ENCODE data around the gene PLXNA2.

The PLXNA2 gene

DNA sequence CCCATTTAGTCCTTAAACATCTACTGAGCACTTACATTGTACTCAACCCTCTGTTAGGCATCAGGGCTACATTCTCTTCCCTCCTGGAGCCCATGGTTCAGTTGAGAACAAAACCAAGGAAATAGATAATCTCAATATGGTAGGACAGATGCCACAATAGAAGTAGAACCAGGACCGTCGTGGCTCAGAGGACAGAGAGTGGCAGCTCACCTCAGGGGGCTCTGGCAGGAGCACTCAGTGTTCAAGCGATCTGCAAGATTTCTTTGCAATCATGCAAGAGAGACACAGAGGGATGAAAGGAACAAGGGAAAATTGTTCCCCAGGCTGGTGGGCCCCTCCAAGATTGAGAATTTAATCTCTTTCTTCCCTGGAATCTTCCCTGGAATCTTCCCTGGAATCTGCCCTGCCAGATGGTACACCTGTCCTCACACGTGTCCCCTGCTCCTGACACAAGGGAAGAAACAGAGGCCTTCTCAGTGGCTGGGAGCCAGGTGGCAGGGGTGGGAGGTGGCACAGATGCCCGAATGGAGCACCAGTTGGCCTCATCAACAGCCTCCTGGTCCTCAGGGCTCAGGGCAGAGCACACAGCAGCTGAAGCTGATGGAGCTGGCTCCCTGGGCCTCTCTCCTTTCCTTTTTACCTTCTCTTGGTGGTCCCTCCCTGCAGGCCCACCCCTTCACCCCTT, 135.4 kb downstream of the PLXNA2 start:
- Histone ChIP-seq H3K27ac (ENCODE audit: low read length) (no peak overlapping the region), H4K20me1 (ENCODE audit: insufficient read depth, low read length) (no peaks in the 10 kb centered on the region), H3K27me3 (ENCODE audit: low read depth, low read length) (no peaks in the 10 kb centered on the region), H2AFZ (ENCODE audit: low read depth, low read length) (no peak overlapping the region), H3K9ac (ENCODE audit: low read length) (no peak overlapping the region), H3K36me3 (replicated peaks; ENCODE audit: low read depth, low read length) (peaks cover 2% of the 10 kb centered on the region), H3K4me2 (ENCODE audit: low read length) (no peak overlapping the region), H3K4me3 (ENCODE audit: low read length) (no peak overlapping the region), H3K4me1 (ENCODE audit: low read length) (no peaks in the 10 kb centered on the region), H3K79me2 (ENCODE audit: low read length) (no peaks in the 10 kb centered on the region), H3K9me3 (ENCODE audit: insufficient read depth, low read length) (no peaks in the 10 kb centered on the region)
- TF ChIP-seq, protein P1, sequence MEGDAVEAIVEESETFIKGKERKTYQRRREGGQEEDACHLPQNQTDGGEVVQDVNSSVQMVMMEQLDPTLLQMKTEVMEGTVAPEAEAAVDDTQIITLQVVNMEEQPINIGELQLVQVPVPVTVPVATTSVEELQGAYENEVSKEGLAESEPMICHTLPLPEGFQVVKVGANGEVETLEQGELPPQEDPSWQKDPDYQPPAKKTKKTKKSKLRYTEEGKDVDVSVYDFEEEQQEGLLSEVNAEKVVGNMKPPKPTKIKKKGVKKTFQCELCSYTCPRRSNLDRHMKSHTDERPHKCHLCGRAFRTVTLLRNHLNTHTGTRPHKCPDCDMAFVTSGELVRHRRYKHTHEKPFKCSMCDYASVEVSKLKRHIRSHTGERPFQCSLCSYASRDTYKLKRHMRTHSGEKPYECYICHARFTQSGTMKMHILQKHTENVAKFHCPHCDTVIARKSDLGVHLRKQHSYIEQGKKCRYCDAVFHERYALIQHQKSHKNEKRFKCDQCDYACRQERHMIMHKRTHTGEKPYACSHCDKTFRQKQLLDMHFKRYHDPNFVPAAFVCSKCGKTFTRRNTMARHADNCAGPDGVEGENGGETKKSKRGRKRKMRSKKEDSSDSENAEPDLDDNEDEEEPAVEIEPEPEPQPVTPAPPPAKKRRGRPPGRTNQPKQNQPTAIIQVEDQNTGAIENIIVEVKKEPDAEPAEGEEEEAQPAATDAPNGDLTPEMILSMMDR (IDR thresholded peaks at IDR 0.05; ENCODE audit: low read depth, low read length): no peak
- TF ChIP-seq EZH2phosphoT487 (IDR thresholded peaks at IDR 0.05; ENCODE audit: low read depth): no peak

DNA sequence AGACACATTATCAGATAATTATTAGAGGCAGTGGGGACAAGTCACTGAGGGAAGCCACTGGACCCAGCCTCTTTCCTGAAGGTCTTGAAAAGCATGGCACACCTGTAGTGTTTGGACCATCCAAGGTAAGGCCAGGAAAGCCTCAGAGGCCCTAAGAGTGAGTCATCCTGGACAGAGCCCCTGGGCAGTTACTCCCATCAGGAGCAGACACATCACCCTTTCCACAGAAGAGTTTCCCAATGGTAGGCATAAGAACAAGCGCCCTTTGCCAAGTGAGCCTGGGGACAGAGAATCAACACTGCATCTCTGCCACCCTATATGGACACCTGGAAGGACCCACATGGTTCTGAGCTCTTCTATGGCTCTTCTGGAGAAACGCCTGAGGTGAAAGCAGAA, 136.0 kb downstream of the PLXNA2 start:
- Histone ChIP-seq H3K27me3 (ENCODE audit: low read depth, low read length) (no peaks in the 10 kb centered on the region), H4K20me1 (ENCODE audit: insufficient read depth, low read length) (no peaks in the 10 kb centered on the region), H3K9ac (ENCODE audit: low read length) (no peak overlapping the region), H3K79me2 (ENCODE audit: low read length) (no peaks in the 10 kb centered on the region), H3K27ac (ENCODE audit: low read length) (no peak overlapping the region), H3K4me1 (ENCODE audit: low read length) (no peaks in the 10 kb centered on the region), H3K9me3 (ENCODE audit: insufficient read depth, low read length) (no peaks in the 10 kb centered on the region), H3K4me3 (ENCODE audit: low read length) (no peak overlapping the region), H2AFZ (ENCODE audit: low read depth, low read length) (no peak overlapping the region), H3K4me2 (ENCODE audit: low read length) (no peak overlapping the region), H3K36me3 (replicated peaks; ENCODE audit: low read depth, low read length) (peaks cover 2% of the 10 kb centered on the region)
- no peak for TF ChIP-seq EZH2phosphoT487 (IDR thresholded peaks at IDR 0.05; ENCODE audit: low read depth)
- TF ChIP-seq, protein P1 (IDR thresholded peaks at IDR 0.05; ENCODE audit: low read depth, low read length): no peak

DNA sequence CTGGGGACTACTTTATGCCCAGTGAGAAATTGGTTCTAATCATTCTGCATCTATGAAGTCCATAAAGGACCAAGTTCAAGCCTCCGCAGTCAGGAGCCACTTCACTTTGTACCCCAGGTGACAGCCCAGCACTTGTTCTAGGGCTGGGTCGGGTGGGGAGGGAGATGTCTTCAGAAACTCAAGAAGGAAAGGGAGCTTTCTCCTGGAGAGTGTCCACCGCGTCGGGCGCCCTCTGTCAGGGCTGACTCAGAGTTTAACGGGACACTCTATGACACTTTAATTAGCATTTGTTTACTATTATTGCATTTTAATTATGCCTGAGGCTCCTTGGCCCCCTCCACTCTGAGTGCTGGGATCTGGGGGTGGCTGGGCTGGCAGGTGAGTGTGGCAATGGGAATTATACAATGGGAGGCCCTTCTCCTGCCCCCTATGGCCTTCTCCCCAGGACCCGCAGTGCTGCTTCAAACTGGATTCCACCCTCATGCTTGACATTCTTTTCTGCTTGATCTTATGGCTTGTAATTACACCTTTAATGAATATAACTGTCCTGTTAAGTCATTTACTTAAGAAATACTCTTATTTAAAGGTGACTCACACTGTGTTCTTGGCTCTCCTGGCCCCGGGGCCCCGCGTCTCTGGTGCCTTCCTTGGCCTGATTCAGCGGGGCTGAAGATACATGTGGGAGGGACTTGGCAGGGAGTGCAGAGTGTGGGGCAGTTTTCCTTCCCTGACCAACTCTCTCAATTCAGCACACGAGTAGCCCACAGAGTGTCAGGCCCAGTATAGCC, 136.6 kb downstream of the PLXNA2 start:
- Histone ChIP-seq H3K4me3 (ENCODE audit: low read length) (no peak overlapping the region), H4K20me1 (ENCODE audit: insufficient read depth, low read length) (no peaks in the 10 kb centered on the region), H3K36me3 (replicated peaks; ENCODE audit: low read depth, low read length) (peaks cover 2% of the 10 kb centered on the region), H3K79me2 (ENCODE audit: low read length) (no peaks in the 10 kb centered on the region), H3K27me3 (ENCODE audit: low read depth, low read length) (no peaks in the 10 kb centered on the region), H3K9ac (ENCODE audit: low read length) (no peak overlapping the region), H2AFZ (ENCODE audit: low read depth, low read length) (no peak overlapping the region), H3K4me2 (ENCODE audit: low read length) (no peak overlapping the region), H3K9me3 (ENCODE audit: insufficient read depth, low read length) (no peaks in the 10 kb centered on the region), H3K4me1 (ENCODE audit: low read length) (no peaks in the 10 kb centered on the region), H3K27ac (ENCODE audit: low read length) (no peak overlapping the region)
- TF ChIP-seq, protein P1 (IDR thresholded peaks at IDR 0.05; ENCODE audit: low read depth, low read length): no peak
- TF ChIP-seq EZH2phosphoT487 (IDR thresholded peaks at IDR 0.05; ENCODE audit: low read depth): no peak

DNA sequence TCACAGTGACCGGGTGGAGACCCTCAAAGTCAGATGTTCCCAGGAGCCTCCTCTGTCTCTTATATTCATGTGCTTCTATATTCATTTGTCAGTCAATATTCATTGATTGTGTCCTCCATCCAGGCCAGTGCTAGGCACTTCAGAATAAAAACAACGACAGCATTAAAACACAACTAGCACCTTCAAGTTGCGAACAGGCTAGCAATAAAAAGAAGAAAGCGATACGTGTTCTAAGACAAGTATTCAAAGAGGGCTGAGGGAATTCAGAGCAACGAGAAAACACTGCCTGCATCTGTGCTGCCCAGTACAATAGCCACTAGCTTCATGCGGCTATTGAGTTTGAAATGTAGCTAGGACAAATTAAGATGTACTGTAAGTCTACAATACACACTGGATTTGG, 138.0 kb downstream of the PLXNA2 start:
- peaks cover 2% of the 10 kb centered on the region for H3K36me3 ChIP-seq (replicated peaks; ENCODE audit: low read depth, low read length)
- no peak overlapping the region for H3K4me3 ChIP-seq (ENCODE audit: low read length)
- no peak overlapping the region for H2AFZ ChIP-seq (ENCODE audit: low read depth, low read length)
- H3K9ac ChIP-seq (ENCODE audit: low read length): no peak overlapping the region
- no peaks in the 10 kb centered on the region for H3K9me3 ChIP-seq (ENCODE audit: insufficient read depth, low read length)
- no peaks in the 10 kb centered on the region for H3K79me2 ChIP-seq (ENCODE audit: low read length)
- TF ChIP-seq, protein P1 (IDR thresholded peaks at IDR 0.05; ENCODE audit: low read depth, low read length): no peak
- TF ChIP-seq EZH2phosphoT487 (IDR thresholded peaks at IDR 0.05; ENCODE audit: low read depth): no peak
- no peaks in the 10 kb centered on the region for H4K20me1 ChIP-seq (ENCODE audit: insufficient read depth, low read length)
- H3K4me2 ChIP-seq (ENCODE audit: low read length): no peak overlapping the region
- no peak overlapping the region for H3K27ac ChIP-seq (ENCODE audit: low read length)
- no peaks in the 10 kb centered on the region for H3K4me1 ChIP-seq (ENCODE audit: low read length)
- H3K27me3 ChIP-seq (ENCODE audit: low read depth, low read length): no peaks in the 10 kb centered on the region
